ENCODE data around the gene CEP63. TPM values are rescaled to one million over a fixed set of nuclear protein-coding genes. Genes with fewer than 3 reads are reported as not detected.

Gene CEP63
- total RNA-seq, 1 experiment from 2014 or later = 19.1 TPM

- RAD21 ChIA-PET (ENCODE audit: low non-redundant PET in 1 of 2, low total read pairs in 2 of 2, uncharacterized antibody in 2 of 2, unreplicated experiment in 2 of 2) = interaction anchor here (0.8 to 2.0 kb wide), 3 partner anchors 109 to 165 kb away, joined by 3 to 13 read pairs (median 4); no protein-coding TSS in a partner anchor
- no peak overlapping the region for H3K4me3 ChIP-seq (replicated peaks in 1 of 2; ENCODE audit: low read depth in 1 of 2, low read length in 2 of 2)
- POLR2A ChIA-PET = no interaction called here
- no TSS peak for BruUV-seq (replicated peaks)
- intact Hi-C loops (cut with micrococcal nuclease) = loop anchor here (5.0 to 10.0 kb wide), 4 partner anchors 96 to 658 kb away; no protein-coding TSS in a partner anchor
- no peak overlapping the region for H3K4me2 ChIP-seq (ENCODE audit: low read length)
- H3K9ac ChIP-seq (ENCODE audit: low read length) = no peak overlapping the region
- no peaks in the 10 kb centered on the region for H3K79me2 ChIP-seq (ENCODE audit: insufficient read depth, low read length)
- H3K9me3 ChIP-seq (ENCODE audit: control insufficient read depth in 1 of 2, insufficient read depth in 1 of 2, low read depth in 1 of 2, low read length in 2 of 2) = no peaks in the 10 kb centered on the region
- DNase-seq (ENCODE audit: low read depth, low spot score) = no peak
- H3K27ac ChIP-seq (ENCODE audit: low read depth, low read length) = no peak overlapping the region
- H4K20me1 ChIP-seq (ENCODE audit: insufficient read depth) = no peaks in the 10 kb centered on the region
- TF ChIP-seq EZH2 (IDR thresholded peaks at IDR 0.05) = no peak
- TF ChIP-seq ZNF274 (IDR thresholded peaks at IDR 0.05; ENCODE audit: low read depth, low read length) = no peak
- no peak for TF ChIP-seq MAX (IDR thresholded peaks at IDR 0.05)
- TF ChIP-seq CBX3 (IDR thresholded peaks at IDR 0.05; ENCODE audit: low read depth) = no peak
- TF ChIP-seq RAD21 (IDR thresholded peaks at IDR 0.05; ENCODE audit: low read depth) = no peak
- no peak for TF ChIP-seq JUND (IDR thresholded peaks at IDR 0.05)
- no peak for TF ChIP-seq ATF3 (IDR thresholded peaks at IDR 0.05)
- no peak for TF ChIP-seq EGR1 (IDR thresholded peaks at IDR 0.05; ENCODE audit: low read depth)
- no peak for TF ChIP-seq POLR2AphosphoS5 (IDR thresholded peaks at IDR 0.05; ENCODE audit: low read depth, low read length)
- no peak for TF ChIP-seq POLR2A (IDR thresholded peaks at IDR 0.05; ENCODE audit: borderline replicate concordance, extremely low read depth, insufficient read depth, insufficient read length)
- TF ChIP-seq TCF7L2 (IDR thresholded peaks at IDR 0.05; ENCODE audit: borderline replicate concordance, extremely low read depth, insufficient read depth, insufficient read length) = no peak
- TF ChIP-seq ZBTB33 (IDR thresholded peaks at IDR 0.05; ENCODE audit: extremely low read depth, insufficient replicate concordance, low read length) = no peak
- no peak for TF ChIP-seq ELF1 (IDR thresholded peaks at IDR 0.05; ENCODE audit: borderline replicate concordance, low read depth)
- no peak for TF ChIP-seq FOSL1 (IDR thresholded peaks at IDR 0.05; ENCODE audit: low read depth)
- H2AFZ ChIP-seq (ENCODE audit: low read depth, low read length, poor library complexity, severe bottlenecking) = no peak overlapping the region
- peaks cover 3 to 16% of the 10 kb centered on the region in 2 experiments; a peak in 3 of 4 replicates for H3K4me1 ChIP-seq (ENCODE audit: control insufficient read depth in 1 of 2, insufficient read depth in 2 of 2, low read length in 2 of 2)
- H3K9me2 ChIP-seq (ENCODE audit: insufficient read depth) = no peaks in the 10 kb centered on the region
- peaks cover 9 to 12% of the 10 kb centered on the region in 2 experiments; a peak in 2 of 4 replicates for H3K36me3 ChIP-seq (ENCODE audit: control insufficient read depth in 1 of 2, insufficient read depth in 2 of 2, low read length in 2 of 2)
- no peaks in the 10 kb centered on the region for H3K27me3 ChIP-seq (ENCODE audit: insufficient read depth, low read length)
- CTCF ChIA-PET = interaction anchor here (1.2 to 6.0 kb wide), 7 partner anchors 10 to 275 kb away, joined by 3 to 71 read pairs (median 8); partner anchors contain the start of gene AMOTL2
- ATAC-seq = no peak
These were observed 13.0 kb upstream of the CEP63 start for GRCh38 chr3:134472831-134473230.

Data from HCT116 (cell line).